Stimulated activated CD4-positive, alpha-beta T cell treated with anti-CD3 and anti-CD28 coated beads, Interleukin-2, amount 100 ng/mL, for 24 hours (primary cell): ENCODE data around the gene RNF181.
"Not testable (repeated sequence)": the region's sequence is repeated elsewhere in the genome, so short reads cannot be mapped to it uniquely, and the experiment has no call there.

Source experiments
- DNase-seq, 2 donors: peaks; one replicate each; pipeline ENCODE4 v3.0.0-alpha.2; 2020

RNF181 gene

GRCh38 chr2:85617723-85618122, 22.2 kb downstream of the RNF181 start:
- DNase-seq, result not testable (repeated sequence)

GRCh38 chr2:85619617-85620016, 24.1 kb downstream of the RNF181 start:
- DNase-seq, result no peak

- no peak for DNase-seq
Observed at GRCh38 chr2:85621338-85621737, 25.8 kb downstream of the RNF181 start.

- no peak for DNase-seq
Observed at GRCh38 chr2:85623991-85624390, 28.4 kb downstream of the RNF181 start.

- no peak for DNase-seq
Observed at GRCh38 chr2:85628658-85629057, 33.1 kb downstream of the RNF181 start.

- DNase-seq, result no peak
Observed at GRCh38 chr2:85631316-85631715, 35.8 kb downstream of the RNF181 start.

GRCh38 chr2:85635011-85635410, 39.5 kb downstream of the RNF181 start:
- DNase-seq, result no peak

GRCh38 chr2:85635636-85636035, 40.1 kb downstream of the RNF181 start:
- no peak for DNase-seq

GRCh38 chr2:85642725-85643124, 47.2 kb downstream of the RNF181 start:
- peak in 1 of 2 donors; percentile 10 for DNase-seq

- DNase-seq, result no peak
Observed at GRCh38 chr2:85644909-85645308, 49.4 kb downstream of the RNF181 start.

- no peak for DNase-seq
Observed at GRCh38 chr2:85646166-85646565, 50.6 kb downstream of the RNF181 start.
